Measurements from ENCODE around the gene PROZ. TPM values are rescaled to one million over a fixed set of nuclear protein-coding genes. Genes with fewer than 3 reads are reported as not detected.

The PROZ gene
- polyA plus RNA-seq, 1 of the 3 experiments (the other 2 are of a cell fraction), result not detected

- 96% methylated on average over 13 of the region's 14 CpGs for WGBS (ENCODE audit: low lambda C conversion rate)
- H3K9me2 ChIP-seq, result no peaks in the 10 kb centered on the region
- ChIA-PET CTCF (interaction anchor here (0.7 kb wide), 1 partner anchor 154 kb away, joined by 3 read pairs; no protein-coding TSS in a partner anchor), POLR2A (no interaction called here)
- H3K4me1 ChIP-seq (ENCODE audit: control insufficient read depth in 1 of 2, insufficient read depth in 2 of 2, low read depth in 1 of 2, low read length in 1 of 2), result peaks cover 4 to 23% of the 10 kb centered on the region in 2 experiments; a peak in 3 of 4 replicates
- peaks cover 59 to 81% of the 10 kb centered on the region in 2 experiments for H3K36me3 ChIP-seq (replicated peaks in 1 of 2; ENCODE audit: control insufficient read depth in 1 of 2, insufficient read depth in 2 of 2, low read length in 1 of 2)
- peaks cover 41% of the 10 kb centered on the region for H3K79me2 ChIP-seq (ENCODE audit: insufficient read depth)
- DNase-seq, result no peak
- H3K9me3 ChIP-seq, result no peaks in the 10 kb centered on the region
- no peak overlapping the region for H3K9ac ChIP-seq
- no peaks in the 10 kb centered on the region for H4K20me1 ChIP-seq (ENCODE audit: insufficient read depth)
- H3F3A ChIP-seq (replicated peaks; ENCODE audit: insufficient read depth), result peaks cover 40% of the 10 kb centered on the region
- TF ChIP-seq PBX3 (IDR thresholded peaks at IDR 0.05), result no peak
- no peak for TF ChIP-seq MEF2A (IDR thresholded peaks at IDR 0.05; ENCODE audit: borderline replicate concordance, low read depth)
- no peak for TF ChIP-seq IRF3 (IDR thresholded peaks at IDR 0.05; ENCODE audit: low read depth, low read length)
- TF ChIP-seq FOXJ3 (CRISPR knock-in tag; IDR thresholded peaks at IDR 0.05), result no peak
- no peak for TF ChIP-seq FOXM1 (IDR thresholded peaks at IDR 0.05; ENCODE audit: low read depth)
- no peak for TF ChIP-seq CTCF (IDR thresholded peaks at IDR 0.05)
- TF ChIP-seq GABPA (IDR thresholded peaks at IDR 0.05; ENCODE audit: low read depth), result no peak
- no peak for TF ChIP-seq MXI1 (IDR thresholded peaks at IDR 0.05; ENCODE audit: low read depth, low read length)
- no peak for TF ChIP-seq YY1 (IDR thresholded peaks at IDR 0.05; ENCODE audit: low read depth)
- no peak for TF ChIP-seq MAX (IDR thresholded peaks at IDR 0.05; ENCODE audit: low read depth)
- no peak for TF ChIP-seq JUND (IDR thresholded peaks at IDR 0.05)
- TF ChIP-seq EZH2phosphoT487 (IDR thresholded peaks at IDR 0.05; ENCODE audit: borderline replicate concordance, low read depth), result no peak
- no peak for TF ChIP-seq RFX5 (IDR thresholded peaks at IDR 0.05; ENCODE audit: low read length)
- TF ChIP-seq TEAD4 (IDR thresholded peaks at IDR 0.05; ENCODE audit: borderline replicate concordance, insufficient read depth), result no peak
- TF ChIP-seq RXRA (IDR thresholded peaks at IDR 0.05; ENCODE audit: borderline replicate concordance, low read depth), result no peak
- no peaks in the 10 kb centered on the region for H3K27me3 ChIP-seq (ENCODE audit: insufficient read depth)
- H3K4me3 ChIP-seq (ENCODE audit: low read depth in 2 of 2, low read length in 1 of 2), result no peak overlapping the region
- H3K4me2 ChIP-seq, result no peak overlapping the region
- no peak overlapping the region for H3K27ac ChIP-seq (ENCODE audit: low read depth in 2 of 2, low read length in 1 of 2)
- H2AFZ ChIP-seq (ENCODE audit: low read depth), result no peak overlapping the region
Observed at GRCh38 chr13:113183450-113184129, 25.1 kb downstream of the PROZ start.

All from SK-N-SH (cell line).